ENCODE data around the gene ARL6IP6.
"Not testable (repeated sequence)": the region's sequence is repeated elsewhere in the genome, so short reads cannot be mapped to it uniquely, and the experiment has no call there.

Gene ARL6IP6

DNA sequence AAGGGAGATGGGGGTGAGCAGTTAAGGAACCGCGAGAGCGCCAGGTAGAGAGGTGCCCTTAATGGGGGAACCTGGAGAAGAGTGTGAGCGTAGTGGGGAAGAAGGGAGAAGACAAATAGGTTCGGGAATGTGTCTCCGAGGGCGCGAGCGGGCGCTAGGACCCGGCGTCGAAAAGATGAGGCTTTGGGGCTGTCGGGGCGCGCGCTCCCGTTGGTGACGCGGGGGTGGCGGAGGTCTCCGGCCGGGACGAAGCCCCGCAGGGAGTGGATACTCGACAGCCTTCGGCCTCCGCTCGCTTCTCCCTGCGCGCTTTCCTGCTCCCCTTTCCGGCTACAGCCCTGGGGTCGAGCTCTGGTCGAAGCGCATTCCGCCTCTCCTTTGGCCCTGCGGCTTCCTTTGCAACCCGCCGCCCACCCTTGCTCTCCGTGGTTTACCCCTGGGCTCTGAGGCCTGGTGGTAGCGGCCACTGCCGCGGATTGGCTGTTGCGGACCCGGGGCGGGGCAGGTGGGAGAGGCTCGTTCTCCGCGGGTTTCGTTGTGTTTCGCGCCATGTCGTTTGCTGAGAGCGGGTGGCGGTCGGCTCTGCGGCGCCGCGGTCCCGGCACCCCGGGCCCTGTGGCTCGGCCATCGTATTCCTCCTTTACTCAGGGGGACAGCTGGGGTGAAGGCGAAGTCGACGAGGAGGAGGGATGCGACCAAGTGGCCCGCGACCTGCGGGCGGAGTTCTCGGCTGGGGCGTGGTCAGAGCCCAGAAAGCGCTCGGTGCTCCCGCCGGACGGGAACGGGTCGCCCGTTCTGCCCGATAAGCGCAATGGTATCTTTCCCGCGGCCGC lies at the start of gene ARL6IP6:
Gene ARL6IP6 (plus strand): TSS at position 545 of the 833 bp plus-strand sequence. CDS start 5 bp downstream, at position 550.
- DNase-seq, result peak; percentile 79

DNA sequence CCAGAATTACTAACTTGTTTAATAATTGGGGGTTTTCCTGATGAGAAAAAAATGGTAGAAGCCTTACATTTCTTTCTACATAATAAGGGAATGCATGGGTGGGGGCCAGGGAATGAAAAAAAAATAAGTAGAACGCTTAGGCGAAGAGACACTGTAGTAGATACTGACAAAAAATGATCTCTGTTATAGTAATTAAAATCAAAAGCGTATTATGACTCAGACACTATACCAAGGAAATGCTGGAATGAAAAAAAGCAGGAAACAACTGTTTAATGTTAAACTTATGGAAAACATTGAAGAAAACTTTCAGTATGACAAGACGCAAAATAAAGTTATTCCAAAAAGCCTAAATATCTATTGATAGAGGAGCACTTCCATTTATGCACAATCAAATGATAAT lies 44.1 kb upstream of the ARL6IP6 start:
- DNase-seq, result no peak

DNA sequence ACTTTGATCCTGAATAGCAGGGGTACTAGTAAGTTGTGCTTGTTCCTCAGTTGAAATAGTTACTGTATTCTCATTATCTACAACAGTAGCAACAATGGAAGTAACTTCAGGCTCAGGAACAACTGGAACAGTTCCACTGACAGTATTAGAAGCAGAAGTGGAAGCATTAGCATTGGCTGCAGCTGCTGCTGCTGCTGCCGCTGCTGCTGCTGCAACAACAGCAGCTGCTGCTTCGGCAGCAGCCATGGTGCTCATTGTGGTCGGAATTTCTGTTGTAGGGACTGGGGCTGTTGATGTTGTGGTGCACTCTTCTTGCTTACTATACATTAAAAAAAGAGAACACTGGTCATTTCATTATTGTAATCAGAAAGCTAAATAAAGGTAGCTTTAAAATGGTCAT lies 42.0 kb upstream of the ARL6IP6 start:
- no peak for DNase-seq

DNA sequence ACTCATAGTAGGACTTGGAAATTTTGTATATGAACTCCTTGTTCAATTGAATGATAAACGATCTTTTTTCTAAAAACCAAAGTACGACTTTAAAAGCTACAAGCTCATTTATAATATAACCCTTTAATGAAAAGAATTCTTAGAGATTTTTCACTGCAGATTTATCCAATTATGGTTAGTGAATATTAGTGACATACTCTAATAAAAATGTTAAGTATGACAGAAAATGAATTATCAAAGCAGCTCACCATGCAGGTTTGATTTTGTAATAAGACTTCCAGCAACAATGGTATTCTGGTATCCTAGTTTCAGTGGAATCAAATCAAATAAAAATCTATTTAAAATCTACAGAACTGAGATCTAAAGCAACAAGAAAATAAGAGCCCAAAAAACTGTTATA lies 39.6 kb upstream of the ARL6IP6 start:
- no peak for DNase-seq

DNA sequence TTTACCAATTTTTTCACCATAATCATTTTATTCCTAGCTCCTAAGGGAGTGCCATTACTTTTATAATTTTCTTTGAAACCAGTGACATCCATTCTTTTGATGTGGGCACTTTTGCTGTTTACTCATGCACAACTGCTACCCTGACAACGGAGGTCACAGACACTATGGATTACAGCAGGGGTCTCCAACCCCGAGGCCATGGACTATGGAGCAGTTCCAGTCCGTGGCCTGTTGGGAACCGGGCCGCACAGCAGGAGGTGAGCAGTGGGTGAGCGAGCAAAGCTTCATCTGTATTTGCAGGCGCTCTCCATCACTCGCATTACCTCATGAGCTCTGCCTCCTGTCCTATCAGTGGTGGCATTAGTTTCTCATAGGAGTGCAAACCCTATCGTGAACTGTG lies 35.8 kb upstream of the ARL6IP6 start:
- no peak for DNase-seq

DNA sequence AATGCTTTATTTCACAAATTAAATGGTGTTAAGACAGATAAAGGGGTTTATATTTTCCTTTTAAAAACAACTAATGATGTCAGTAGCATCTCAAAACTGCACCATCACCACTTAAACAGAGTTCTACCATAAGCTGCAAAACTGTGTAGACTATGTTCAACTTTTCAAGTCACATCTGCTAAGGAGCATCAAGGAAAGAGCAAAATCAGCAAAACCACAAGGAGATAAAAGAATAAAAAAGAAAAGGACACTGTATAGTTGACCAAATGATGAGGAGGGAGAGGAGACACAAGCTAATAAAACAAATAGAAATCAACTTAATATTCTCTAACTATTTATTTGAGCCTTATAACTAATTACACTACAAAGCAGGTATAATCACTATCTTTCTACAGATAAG lies 35.0 kb upstream of the ARL6IP6 start:
- no peak for DNase-seq

DNA sequence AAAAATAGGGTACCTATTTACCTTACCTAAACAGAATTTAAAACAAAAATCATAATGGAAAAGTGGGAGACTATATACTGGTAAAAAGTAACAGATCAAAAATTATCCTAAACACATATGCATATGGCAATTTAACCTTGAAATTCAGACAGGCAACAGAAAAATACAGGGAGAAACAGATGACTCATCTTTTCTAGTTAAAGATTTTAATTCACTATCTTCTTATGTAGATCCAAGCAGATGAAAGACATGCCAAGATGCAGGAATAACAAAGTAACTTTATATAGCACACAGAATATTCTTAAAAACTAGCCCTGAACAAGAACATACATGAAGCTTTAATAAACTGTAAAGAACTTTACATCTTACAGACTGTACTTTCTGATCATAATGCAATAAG lies 32.1 kb upstream of the ARL6IP6 start:
- DNase-seq, result no peak

DNA sequence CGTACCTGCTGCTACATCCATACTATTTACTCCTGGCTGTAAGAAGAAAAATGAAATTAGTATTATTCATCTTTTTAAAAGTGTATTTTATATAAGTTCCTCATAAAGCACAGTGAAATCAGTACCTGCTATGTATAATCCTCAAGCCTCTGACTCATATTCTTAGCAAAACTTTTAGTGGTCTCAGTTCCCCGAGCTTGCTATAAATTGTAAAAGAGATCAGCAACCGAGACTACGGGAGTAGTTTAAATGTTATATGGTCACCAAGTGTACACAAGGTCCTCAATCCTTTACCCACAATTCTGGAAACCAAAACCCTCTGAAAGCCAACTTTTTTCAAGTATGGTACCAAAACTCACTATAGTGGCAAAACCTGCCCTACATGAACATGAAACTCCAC lies 25.4 kb upstream of the ARL6IP6 start:
- DNase-seq, result no peak

DNA sequence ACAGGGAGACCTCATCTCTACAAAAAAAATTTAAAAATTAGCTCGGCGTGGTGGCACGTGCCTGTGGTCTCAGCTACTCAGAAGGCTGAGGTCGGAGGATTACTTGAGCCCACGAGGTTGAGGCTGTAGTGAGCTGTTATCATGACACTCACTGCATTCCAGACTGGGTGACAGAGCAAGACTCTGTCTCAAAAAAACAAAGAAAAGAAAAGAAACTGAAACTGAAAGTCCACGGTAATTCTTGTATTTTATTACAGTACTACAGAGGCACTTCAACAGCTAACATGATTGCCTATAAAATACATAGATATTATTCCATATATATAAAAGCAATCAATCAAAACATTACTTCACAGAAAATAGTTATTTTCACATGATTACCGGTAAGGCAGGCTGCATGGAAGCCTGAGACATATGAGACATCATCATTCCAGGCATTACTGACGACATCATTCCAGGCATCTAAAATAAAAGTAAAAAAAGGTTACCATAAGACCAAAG lies 24.2 kb upstream of the ARL6IP6 start:
- no peak for DNase-seq

DNA sequence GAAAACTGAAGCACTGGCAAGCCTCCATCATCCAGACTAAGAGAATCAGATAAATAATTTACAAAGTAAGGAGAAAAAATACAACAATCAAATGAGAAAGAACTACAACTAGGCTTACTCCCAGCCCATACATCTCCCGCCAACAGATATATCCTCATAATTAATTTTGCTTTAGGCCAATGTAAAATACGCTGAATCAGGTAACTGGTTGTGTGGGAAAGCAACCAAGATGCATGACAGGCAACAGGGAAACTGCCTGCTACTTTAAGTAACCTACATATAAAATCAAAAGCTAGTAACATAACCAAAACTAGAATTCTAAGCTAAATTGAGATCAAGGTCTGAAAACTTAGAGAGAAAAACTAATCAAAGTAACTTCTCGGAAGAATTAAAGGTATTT lies 22.7 kb upstream of the ARL6IP6 start:
- no peak for DNase-seq

DNA sequence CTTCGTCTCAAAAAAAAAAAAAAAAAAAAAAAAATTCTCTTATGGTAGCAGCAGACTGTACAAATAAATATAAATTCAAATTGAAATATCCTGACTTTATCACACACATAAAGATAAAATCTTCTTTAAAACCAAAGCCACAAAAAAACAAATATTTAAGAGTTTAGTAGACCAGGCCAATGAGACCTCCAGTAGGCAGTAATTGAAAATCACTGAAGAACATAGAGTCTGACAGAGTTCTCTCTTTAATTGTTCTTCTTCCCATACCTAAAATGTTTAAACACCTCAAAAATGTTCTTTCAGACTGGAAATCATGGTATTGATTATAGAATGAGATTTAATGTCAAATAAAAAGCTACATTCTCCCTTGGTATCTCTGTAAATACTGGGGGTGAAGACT lies 21.9 kb upstream of the ARL6IP6 start:
- no peak for DNase-seq

DNA sequence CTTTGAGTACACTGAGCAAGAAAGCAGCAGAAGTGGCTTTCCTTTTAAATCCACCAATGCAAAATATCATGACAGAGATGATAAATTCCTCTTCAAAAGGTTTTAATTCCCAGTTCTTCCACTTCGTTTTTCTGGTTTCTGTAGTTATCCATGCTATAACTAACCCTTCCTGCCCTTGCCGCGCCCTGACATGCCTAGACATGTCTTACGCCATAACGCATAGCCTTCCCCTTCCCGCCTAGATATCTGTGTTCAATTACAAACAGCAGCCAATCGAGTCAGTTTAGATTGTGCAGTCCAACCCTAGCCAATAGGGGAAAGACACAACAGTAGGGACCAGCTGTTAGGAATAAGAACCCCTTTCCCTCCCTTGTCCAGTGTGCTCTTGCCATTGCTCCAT lies 17.2 kb upstream of the ARL6IP6 start:
- DNase-seq, result no peak

DNA sequence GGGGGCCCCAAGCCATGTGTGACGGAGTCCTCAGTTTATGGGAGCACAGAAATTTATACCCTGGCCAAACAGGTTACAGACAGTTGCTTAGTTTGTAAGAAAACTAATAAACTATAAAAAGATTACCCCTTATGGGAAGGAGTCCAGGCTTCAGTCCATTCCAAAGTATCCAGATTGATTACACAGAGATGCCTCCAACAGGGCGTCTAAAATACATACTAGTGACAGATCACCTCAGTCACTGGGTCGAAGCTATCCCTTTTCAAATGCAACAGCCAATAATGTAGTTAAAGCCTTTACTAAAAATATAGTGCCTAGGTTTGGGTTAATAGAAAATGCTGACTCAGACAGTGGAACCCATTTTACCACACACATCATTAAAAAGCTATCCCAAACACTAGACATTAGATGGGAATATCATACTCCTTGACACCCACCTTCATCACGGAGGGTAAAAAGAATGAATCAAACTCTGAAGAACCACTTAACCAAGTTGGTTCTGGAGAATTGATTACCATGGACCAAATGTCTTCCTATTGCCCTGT lies 11.9 kb upstream of the ARL6IP6 start:
- no peak for DNase-seq

DNA sequence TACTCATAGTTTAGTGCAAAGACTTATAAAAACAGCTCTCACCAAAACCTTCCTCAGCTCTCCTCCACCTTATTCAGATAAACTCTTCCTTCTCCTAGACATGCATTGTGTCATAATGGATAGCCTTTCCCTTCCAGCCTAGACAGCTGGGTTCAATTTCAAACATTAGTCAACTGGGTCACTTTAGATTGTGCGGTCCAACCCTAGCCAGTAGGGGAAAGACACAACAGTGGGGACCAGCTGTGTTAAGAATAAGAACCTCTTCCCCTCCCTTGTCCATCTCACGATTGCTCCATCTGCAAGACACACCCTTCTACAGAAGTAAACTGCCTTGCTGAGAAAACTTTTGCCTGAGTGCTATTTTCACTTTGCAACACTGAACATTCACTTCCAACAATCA lies 9.7 kb upstream of the ARL6IP6 start:
- no peak for DNase-seq

DNA sequence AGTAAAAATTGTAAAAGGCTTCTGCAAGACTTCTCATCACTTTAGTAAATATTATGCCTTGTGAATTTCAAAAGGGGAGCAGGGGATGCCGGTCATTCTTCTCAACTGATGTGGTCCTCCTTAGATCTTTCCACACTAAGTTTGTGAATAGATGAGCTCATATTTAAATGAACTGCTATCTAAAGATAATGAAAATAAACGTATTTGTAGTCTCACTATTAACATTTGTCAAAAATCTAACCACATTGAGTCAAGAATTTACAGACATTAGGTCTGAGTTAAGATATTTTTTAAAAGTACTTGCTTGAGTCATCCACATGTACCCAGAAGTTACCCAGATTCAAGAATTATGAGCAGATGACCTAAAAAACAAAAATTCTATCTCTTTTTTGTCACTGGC lies 7.7 kb upstream of the ARL6IP6 start:
- DNase-seq, result no peak

DNA sequence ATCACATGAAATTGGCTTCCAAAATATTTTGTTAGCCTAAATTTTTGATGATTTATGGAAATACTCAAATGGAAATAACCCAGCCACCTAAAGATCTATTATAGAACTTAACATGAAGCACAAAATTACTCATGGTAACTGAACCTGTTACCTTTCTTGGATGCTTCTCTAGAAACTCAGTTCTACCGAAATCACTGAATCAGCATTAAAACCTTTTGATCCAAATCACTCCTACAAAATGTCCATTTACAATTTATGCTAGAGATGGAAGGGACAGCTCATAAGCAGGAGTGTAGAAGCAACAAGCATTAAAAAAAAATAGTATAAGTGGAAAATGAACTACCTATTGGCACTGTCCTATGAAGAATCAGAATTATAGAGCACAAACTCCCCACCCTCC lies 3.3 kb upstream of the ARL6IP6 start:
- DNase-seq, result no peak

DNA sequence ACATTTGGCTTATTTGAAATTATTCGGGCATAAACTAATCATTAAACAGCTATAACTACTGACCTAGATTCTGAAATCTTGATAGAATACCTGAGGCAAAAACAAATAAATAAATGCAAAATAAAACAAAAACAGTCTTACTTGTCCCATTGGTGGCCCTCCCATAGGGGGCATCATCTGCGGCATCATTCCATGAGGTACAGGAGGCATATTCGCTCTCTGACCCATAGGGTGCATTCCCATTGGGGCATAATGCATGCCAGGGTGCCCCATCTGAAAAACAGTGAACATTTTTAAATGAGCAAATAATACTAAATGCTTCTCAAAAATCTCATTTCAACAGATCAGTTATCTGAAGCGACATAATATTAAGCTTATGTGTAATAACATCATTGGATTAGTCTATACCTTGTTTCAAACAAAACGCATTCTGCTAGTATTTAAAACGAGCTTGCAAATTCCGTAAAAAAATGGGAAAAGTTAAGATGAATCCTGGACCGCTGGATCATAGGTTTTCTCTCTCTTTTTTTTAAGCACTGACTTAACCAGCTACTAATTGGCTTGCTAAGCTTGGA lies 2.5 kb upstream of the ARL6IP6 start:
- DNase-seq, result no peak

DNA sequence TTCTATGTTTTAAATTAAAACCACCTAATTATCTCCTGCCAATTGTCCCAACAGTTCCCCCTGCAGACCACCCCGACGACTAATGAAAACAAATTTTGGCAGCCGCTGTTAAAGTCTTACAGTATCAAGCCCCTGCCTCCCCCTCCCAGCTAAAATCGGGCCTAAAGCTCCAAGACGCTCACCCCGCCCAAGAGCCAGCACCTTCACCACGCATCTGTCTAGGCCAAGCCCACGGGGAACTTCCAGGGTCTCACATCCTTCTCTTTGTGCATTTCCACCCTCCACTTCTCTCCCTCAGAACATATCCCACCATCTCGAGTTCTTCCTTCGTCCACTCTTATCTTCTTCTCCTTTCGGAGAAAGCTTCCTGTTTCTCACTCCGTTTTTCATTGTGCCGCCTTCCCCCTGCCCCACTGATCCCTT lies 1.6 kb upstream of the ARL6IP6 start:
- DNase-seq, result no peak

DNA sequence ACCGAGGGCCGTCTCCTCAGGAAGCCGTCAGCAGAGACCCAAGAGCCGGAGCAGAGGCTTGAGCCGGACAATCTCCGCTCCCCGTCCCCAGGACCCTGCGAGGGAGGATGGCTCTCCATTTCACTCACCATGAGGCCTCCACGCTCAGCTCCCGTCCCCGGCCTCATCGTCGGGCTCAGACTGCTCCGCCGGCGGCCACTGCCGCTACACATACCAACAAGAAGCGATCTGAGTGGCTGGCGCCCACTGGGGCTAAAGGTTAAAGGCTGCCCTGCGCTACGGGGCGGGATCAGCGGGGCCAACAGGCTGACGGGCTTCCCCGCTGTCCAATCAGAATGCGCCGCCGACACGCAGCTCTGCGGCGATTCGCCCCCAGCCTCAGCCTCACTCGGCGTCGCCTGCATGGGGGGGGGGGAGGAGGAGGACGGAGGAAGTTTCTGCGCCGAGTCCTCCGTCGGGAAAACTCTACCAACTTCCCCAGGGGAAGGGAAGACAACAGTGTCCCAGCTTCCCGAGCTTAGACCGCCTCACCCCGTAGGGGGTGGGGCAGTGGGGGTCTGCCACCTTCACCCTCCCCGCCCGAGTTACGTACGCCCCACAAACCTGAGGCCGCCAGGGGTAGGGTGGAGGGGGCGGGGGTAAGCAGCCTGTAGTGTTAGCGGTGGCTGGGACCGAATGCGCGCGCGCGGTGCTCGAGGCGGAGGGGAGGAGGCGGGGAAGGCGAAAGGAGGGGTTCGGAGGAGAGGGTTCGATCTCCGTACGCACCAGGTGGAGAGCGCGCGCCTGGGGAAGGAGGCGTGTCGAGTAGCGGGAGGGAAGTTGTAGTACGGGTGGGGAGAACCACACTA lies 968 bp upstream of the ARL6IP6 start, which contains the start of gene PRPF40A:
Gene PRPF40A (minus strand): TSS at position 234 of the 848 bp plus-strand sequence. CDS start 22 bp downstream, at position 212.
- DNase-seq, result peak; percentile 75

DNA sequence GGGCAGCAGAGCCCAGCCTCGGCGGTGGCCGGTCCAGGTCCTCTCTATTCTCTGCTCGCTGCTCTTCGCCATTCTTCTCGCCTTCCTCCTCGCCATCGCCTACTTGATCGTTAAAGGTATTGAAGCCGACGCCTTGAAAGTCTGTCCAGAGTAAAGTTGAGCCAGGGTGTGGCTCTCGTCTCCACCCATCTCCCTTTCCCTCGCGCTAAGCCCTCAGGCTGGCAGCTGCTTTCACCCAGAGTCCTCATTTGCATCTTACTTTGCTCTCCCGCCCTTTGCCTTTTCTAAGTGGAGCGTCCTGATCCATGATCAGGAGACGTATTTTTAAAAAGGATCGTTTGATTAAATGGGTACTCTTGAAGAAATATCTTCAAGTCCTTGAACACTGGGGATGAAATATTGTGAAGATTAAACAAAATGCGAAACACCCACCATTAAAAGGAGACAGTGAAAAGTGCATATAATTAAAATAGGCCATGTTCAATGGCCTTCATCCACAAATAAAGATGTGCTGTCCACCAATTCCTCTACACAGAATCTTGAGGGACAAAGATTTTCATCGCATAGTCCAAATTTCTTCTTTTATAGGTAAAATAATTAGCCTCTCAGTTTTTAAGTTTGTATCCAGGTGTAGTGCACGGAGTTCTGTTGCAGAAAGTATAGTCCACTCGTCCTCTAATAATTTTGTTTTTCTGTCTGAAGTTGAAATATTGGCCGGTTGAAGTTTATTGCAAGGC lies 657 bp downstream of the ARL6IP6 start:
- DNase-seq, result peak; percentile 20

DNA sequence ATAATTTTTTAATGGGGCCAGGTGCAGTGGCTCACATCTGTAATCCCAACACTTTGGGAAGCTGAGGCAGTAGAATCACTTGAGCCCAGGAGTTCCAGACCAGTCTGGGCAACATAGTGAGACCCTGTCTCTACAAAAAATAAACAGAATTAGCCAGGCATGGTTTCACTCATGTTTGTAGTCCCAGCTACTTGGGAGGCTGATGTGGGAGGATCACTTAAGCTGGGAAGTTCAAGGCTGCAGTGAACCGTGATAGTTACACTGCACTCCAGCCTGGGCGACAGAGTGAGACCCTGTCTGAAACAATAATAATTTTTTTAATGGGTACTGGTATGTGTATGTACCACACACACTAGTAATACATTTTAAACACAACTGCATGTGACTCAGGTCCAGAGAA lies 2.4 kb downstream of the ARL6IP6 start:
- no peak for DNase-seq

DNA sequence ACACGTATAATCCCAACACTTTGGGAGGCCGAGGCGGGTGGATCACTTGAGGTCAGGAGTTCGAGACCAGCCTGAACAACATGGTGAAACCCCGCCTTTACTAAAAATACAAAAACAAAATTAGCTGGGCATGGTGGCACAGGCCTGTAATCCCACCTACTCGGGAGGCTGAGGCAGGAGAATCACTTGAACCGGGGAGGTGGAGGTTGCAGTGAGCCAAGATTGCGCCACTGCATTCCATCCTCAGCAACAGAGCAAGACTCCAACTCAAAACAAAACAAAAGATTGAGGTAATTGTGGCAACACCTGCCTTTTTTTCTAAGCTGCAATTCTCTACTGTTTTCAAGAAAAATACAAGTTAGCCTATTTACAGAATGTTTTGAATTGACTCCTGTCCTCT lies 4.2 kb downstream of the ARL6IP6 start:
- DNase-seq, result not testable (repeated sequence)
